GM19351 (cell line): ENCODE data around the gene WNT1.

Experiments
- ATAC-seq: cut with Tn5 transposase; IDR thresholded peaks from one replicate; pipeline ENCODE4 v1.9.1; 2021; ENCODE audit warnings: mild to moderate bottlenecking, moderate library complexity; ENCODE audit not compliant: unreplicated experiment

The WNT1 gene

GRCh38 chr12:48980389-48980952, 2.3 kb downstream of the WNT1 start:
- ATAC-seq = no peak

GRCh38 chr12:48980953-48981756, 3.0 kb downstream of the WNT1 start:
- ATAC-seq = no peak

- ATAC-seq = no peak
Measured at GRCh38 chr12:48981757-48982157, 3.6 kb downstream of the WNT1 start.

- ATAC-seq = no peak
Measured at GRCh38 chr12:48982397-48983080, 4.4 kb downstream of the WNT1 start.

- ATAC-seq = no peak
Measured at GRCh38 chr12:48985475-48985897, 7.4 kb downstream of the WNT1 start.

- ATAC-seq = no peak
Measured at GRCh38 chr12:48985901-48986300, 7.8 kb downstream of the WNT1 start.

- ATAC-seq = no peak
Measured at GRCh38 chr12:48986720-48987291, 8.7 kb downstream of the WNT1 start.

GRCh38 chr12:48988030-48988649, 10.0 kb downstream of the WNT1 start:
- peak; percentile 47 for ATAC-seq

GRCh38 chr12:48990552-48990951, 12.4 kb downstream of the WNT1 start:
- ATAC-seq = no peak

GRCh38 chr12:48991247-48992050, 13.3 kb downstream of the WNT1 start:
- no peak for ATAC-seq

- ATAC-seq = no peak
Measured at GRCh38 chr12:48993787-48994186, 15.7 kb downstream of the WNT1 start.

- ATAC-seq = no peak
Measured at GRCh38 chr12:48994224-48995085, 16.3 kb downstream of the WNT1 start.

GRCh38 chr12:48995086-48995879, 17.2 kb downstream of the WNT1 start:
- ATAC-seq = no peak

GRCh38 chr12:48996794-48997718, 18.9 kb downstream of the WNT1 start:
- ATAC-seq = no peak

- peak; percentile 44 for ATAC-seq
Measured at GRCh38 chr12:48997719-48998496, 19.8 kb downstream of the WNT1 start.

- ATAC-seq = peak; percentile 20
Measured at GRCh38 chr12:48998497-48999353, 20.6 kb downstream of the WNT1 start.
